GM18498 (cell line): ENCODE results near the gene ADAMTS17.
A peak's percentile ranks its signal among the peaks of the same experiment; 100 is the strongest.

ENCODE experiments used
- ATAC-seq: cut with Tn5 transposase; IDR thresholded peaks from one replicate; pipeline ENCODE4 v1.9.1; 2021; ENCODE audit warnings: mild to moderate bottlenecking, moderate library complexity; ENCODE audit not compliant: unreplicated experiment

Gene ADAMTS17, protein sequence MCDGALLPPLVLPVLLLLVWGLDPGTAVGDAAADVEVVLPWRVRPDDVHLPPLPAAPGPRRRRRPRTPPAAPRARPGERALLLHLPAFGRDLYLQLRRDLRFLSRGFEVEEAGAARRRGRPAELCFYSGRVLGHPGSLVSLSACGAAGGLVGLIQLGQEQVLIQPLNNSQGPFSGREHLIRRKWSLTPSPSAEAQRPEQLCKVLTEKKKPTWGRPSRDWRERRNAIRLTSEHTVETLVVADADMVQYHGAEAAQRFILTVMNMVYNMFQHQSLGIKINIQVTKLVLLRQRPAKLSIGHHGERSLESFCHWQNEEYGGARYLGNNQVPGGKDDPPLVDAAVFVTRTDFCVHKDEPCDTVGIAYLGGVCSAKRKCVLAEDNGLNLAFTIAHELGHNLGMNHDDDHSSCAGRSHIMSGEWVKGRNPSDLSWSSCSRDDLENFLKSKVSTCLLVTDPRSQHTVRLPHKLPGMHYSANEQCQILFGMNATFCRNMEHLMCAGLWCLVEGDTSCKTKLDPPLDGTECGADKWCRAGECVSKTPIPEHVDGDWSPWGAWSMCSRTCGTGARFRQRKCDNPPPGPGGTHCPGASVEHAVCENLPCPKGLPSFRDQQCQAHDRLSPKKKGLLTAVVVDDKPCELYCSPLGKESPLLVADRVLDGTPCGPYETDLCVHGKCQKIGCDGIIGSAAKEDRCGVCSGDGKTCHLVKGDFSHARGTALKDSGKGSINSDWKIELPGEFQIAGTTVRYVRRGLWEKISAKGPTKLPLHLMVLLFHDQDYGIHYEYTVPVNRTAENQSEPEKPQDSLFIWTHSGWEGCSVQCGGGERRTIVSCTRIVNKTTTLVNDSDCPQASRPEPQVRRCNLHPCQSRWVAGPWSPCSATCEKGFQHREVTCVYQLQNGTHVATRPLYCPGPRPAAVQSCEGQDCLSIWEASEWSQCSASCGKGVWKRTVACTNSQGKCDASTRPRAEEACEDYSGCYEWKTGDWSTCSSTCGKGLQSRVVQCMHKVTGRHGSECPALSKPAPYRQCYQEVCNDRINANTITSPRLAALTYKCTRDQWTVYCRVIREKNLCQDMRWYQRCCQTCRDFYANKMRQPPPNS

GRCh38 chr15:100341750-100342560 lies at the start of gene ADAMTS17:
TSS of gene ADAMTS17 (minus strand) at chr15:100341975. CDS start at chr15:100341899, 76 bp downstream.
- peak; percentile 89 for ATAC-seq

DNA sequence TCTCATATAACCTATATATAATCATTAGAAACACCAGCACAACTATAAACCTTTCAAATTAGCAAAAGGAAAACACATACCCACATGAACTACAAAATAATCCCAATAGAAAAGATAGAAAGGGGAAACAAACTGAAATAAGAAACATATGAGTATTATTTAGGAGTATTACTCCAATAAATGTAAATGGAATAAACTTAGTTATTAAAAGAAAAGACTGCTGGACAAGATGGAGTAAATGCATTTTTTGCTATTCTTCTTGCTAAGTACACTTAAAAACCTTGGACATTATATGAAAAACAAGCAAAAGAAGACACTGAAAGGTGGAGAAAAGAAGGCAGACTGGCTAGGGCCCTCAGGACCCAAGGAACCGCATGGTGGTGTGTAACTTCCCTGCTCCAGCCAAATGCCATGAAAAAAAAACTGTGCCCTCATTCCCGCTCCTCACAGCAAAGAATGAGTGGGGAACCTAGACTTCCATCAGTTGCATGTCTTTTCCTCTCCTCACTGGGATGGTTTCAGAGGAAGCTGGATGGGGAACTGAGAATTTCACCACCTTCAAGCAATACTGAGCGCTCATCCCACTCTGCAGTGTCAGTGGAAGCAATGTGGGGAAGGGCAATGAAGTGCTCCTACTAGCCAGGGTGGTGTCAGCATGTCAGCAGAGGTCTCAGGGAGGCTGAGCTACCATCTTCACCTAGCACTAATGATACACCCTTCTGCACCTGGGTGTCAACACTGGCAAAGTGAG lies 43.7 kb upstream of the ADAMTS17 start:
- ATAC-seq: no peak

DNA sequence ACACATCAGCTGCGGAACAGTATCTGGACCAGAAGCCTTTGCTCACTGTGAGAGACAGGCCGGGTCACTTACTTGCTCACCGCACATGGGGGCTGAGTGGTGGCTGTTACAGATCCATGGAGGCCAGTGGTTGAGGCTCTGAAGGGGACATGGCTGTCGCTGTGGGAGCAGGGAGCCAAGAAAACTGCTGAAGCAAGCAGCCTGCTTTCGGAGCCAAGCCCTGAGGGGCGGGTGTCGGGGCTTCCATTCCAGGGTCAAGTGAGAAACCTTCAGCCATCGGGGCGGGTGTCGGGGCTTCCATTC lies 42.3 kb upstream of the ADAMTS17 start:
- ATAC-seq: no peak

GRCh38 chr15:100383302-100384107 lies 41.7 kb upstream of the ADAMTS17 start:
- no peak for ATAC-seq

DNA sequence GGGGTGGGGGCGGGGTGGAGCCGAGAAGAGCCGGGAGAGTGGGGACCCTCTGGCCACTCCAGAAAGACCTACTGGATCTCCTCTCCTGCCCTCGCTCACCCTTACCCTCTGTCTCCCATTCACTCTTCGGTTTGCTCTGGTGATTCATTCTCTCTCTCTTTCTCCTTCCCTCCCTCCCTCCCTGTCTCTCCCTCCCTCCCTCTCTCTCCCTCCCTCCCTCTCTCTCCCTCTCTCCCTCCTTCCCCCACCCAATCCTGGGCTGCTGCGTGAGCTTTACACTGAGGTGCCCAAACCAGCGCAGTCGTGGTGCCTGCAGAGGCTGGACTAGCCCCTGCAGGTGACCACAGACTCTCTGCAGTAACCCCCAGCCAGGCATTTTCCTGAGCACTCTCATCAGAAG lies 32.2 kb upstream of the ADAMTS17 start:
- ATAC-seq: no peak

DNA sequence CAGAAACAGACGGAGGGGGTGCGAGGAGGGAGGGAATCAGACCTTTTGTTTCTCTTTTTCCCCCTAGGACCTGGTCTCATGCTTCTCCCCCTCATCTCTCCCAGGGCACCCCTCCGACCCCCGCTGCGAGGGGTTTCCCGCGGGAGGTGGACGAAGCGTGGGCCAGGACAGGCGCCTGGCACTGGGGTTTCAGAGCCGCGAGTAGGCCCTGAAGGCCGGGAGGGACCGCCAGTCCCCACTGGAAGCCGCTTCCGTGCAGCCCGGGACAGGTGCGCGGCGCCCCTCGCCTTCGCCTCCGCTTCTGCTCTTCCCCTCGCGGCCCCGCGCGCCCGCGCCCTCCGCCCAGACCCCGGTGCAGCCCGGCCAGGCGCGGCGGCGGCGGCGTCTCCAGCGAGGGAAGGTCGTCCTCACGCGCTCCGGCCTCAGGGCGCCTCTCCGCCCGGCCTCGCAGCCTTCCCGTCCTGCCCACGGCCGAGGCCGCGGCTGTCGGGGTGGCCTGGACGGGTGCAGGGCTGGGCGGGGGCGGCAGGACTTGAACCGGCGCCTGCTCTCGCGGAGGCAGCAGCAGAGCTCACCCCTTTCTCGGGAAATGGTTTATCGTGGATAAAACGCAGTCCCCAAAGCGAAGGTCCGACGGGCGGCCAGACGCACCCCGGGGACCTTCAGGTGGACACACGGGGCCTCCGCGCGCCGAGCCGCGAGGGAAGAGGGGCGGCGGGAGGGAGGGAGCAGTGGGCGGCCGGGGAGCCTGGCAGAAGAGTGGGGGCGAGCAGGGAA lies 31.5 kb upstream of the ADAMTS17 start:
- ATAC-seq: no peak

DNA sequence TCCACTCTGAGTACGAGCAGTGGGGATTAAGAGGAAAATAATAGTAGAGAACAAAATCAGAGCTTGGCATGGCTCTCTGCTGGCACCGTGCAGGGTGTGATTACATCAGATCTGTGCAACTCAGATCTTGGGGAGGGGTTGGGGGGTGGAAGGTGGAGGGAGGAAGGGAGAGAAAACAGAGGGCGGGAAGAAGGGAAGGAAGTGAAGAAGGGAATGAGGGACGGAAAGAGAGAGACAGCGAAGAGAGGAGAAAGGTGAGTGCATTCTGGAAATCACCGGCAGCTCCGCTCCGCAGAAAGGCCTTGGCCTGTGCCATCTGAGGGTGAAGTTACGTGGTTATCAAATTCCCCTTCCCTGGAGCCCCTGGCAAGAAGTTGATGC lies 31.0 kb upstream of the ADAMTS17 start:
- ATAC-seq: no peak

- ATAC-seq: no peak
These were observed 13.6 kb upstream of the ADAMTS17 start for GRCh38 chr15:100355342-100355741.

- no peak for ATAC-seq
These were observed 11.7 kb upstream of the ADAMTS17 start for GRCh38 chr15:100353449-100353848.

DNA sequence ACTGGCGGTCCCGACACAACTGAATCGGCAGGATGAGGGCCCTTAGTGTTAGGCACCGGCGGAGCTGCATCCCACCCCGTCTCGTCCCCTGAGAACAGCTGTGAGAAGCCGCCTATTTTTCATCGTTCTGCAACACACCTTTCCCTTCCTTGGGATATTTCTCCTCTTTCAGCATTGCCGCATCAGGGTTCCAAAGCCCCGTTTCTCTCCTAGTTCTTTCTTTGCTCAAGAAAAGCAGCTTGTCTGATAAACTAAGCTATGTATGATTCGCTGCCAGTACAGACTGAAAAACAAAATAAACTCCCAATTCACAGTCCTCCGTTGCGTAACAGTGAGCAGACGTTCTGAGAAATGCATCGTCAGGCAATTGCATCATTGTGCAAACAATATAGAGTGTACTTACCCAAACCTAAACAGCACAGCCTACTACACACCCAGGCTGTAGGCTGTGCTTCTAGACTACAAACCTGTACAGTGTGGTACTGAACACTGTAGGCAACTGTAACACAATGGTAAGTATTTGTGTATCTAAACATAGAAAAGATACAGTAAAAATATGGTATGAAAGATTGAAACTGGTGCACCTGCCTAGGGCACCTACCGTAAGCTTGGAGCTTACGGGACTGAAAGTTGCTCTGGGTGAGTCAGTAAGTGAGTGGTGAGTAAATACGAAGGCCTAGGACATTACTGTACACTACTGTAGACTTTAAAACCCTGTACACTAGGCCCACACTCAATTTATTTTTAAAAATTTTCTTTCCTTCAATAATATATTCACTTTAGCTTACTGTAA lies 8.9 kb upstream of the ADAMTS17 start:
- ATAC-seq: no peak

GRCh38 chr15:100349696-100350433 lies 8.1 kb upstream of the ADAMTS17 start:
- peak; percentile 93 for ATAC-seq

DNA sequence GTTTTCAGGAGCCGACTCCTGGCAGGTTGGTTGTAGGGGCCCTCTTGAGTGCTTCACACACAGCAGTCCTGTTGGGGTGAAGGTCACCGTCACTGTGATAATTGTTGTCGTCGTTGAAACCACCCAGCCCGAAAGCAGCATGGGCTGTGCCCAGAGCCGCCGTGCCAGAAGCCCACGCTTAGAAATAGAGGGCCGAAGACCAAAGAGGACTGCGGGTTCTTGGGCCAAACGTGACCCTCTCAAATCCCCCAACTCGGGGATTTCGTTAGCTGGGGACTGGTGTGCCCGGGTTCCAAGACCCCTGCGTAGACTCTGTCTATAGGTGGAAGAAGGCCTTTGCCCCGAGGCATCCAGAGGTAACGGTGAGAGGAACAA lies 7.5 kb upstream of the ADAMTS17 start:
- no peak for ATAC-seq

DNA sequence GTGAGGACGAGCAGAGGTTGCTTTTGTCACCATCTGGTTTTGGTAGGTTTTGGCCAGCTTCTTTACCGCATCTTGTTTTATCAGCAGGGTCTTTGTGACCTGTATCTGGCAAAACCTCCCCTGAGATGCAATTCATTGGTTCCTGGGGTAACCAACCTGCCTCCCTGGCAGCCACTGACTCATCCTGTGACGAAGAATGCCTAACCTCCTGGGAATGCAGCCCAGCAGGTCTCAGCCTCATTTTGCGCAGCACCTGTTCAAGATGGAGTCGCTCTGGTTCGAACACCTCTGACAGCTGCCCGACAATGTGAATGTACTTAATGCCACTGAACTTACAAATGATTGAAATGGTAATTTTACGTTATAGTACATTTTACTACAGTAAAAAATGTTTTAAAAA lies 6.8 kb upstream of the ADAMTS17 start:
- ATAC-seq: no peak

DNA sequence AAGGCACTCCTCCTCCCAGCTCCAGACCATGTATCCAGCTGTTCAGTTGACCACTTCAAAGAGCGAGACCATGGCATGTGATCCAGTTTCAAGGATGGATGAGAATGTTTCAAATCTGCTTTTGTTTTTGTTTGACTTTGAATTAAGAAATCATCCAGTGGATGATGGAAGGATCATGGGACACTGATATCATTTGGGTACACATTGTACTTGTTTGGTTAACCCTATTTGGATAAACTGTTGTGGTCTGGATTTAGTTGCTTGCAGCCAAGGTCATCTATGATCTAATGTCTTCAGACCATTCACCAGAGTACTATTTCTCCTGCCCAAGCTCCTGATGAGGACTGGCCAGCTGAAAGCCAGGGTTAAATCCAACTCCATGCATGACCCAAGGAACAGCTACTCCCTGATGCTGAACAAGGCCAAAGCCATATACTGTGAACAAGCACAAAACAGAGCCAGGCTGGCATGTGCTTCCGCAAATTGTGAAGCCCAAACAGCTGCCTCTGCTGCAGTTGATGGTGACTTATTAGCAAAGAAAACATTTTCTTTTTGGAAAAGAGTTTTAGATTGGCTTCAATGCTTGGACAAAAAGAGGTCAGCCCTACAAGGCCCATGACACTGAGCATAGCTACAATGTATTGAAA lies 5.2 kb upstream of the ADAMTS17 start:
- ATAC-seq: no peak

DNA sequence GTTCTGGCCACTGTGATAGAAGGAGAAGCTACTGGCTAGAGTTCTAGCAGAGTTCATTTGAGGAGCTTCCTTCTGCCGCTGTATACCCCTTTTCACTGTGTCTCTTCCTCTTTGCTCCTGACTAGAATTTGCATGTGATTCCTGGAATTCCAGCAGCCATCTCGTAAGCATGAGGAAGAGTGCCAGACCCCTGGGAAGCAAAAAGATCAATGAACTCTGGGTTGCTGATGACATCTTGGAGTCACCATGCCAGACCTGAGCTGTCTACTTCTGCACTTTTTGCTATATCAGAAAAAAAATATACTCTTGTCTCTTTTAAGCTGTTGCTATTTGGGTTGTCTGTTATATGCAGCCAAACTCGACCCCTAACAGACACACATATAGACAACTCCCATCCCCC lies 3.7 kb upstream of the ADAMTS17 start:
- no peak for ATAC-seq

GRCh38 chr15:100343251-100343650 lies 1.5 kb upstream of the ADAMTS17 start:
- ATAC-seq: no peak
